GM12878 (cell line): Measurements from ENCODE around the gene TMC4. TPM values are rescaled to one million over a fixed set of nuclear protein-coding genes. Genes with fewer than 3 reads are reported as not detected.

ENCODE experiments used
- ATAC-seq: fragments of 200-7000 bp; cut with Tn5 transposase; 3 replicates; pipeline ENCODE4 v1.9.1; 2020; ENCODE audit warnings: mild to moderate bottlenecking, moderate library complexity
- BruUV-seq: library from RNA; stranded (reverse); fragments of 400-500 nt; replicated peaks from 2 replicates; lab custom pipeline; 2021; lab: Mats Ljungman, UMichigan
- CTCF ChIA-PET: fragments of 300-600 bp; sonication (Branson Sonifier 250); formaldehyde crosslinking; extraction: SDS; loops from one replicate; lab custom pipeline; 2021; ENCODE audit warnings: inconsistent platforms; lab: Yijun Ruan, JAX
- POLR2A ChIA-PET: fragments of 350-600 bp; formaldehyde crosslinking; extraction: SDS; loops from one replicate; lab custom pipeline; 2021; ENCODE audit warnings: inconsistent platforms; lab: Charles Lee
- RAD21 ChIA-PET: fragments of 300-600 bp; sonication (Branson Sonifier 250); formaldehyde crosslinking; loops from one replicate; lab custom pipeline; 2023; ENCODE audit warnings: antibody characterized with exemption; ENCODE audit not compliant: unreplicated experiment; lab: Charles Lee
- SMC1A ChIA-PET: fragments of 300-600 bp; sonication (Branson Sonifier 250); formaldehyde crosslinking; loops from one replicate; lab custom pipeline; 2023; ENCODE audit not compliant: unreplicated experiment, uncharacterized antibody; lab: Charles Lee
- DNase-seq: peaks from one replicate; pipeline ENCODE4 v3.0.0-alpha.2; 2011; ENCODE audit warnings: low read depth, low spot score
- FAIRE-seq: peaks from 3 replicates; lab custom pipeline; 2011; peaks lifted over from hg19 to GRCh38; lab: Jason Lieb, UNC
- H2AFZ ChIP-seq: 2 replicates; pipeline ENCODE4 v1.6.0; 2011; ENCODE audit warnings: low read depth, low read length, control low read depth; ENCODE audit not compliant: control insufficient read depth
- H3K27ac ChIP-seq: 2 replicates; pipeline ENCODE4 v1.5.1; 2011; ENCODE audit warnings: control low read depth; ENCODE audit not compliant: control insufficient read depth, insufficient read depth
- H3K27me3 ChIP-seq, 2 experiments: replicated peaks in 1 of 2; 2 replicates each; pipeline versions ENCODE4 v1.6.0 to v1.6.1; 2011; ENCODE audit warnings: low read length in 1 of 2; ENCODE audit not compliant: control insufficient read depth in 2 of 2, insufficient read depth in 2 of 2
- H3K36me3 ChIP-seq, 2 experiments: 2 replicates each; pipeline ENCODE4 v1.5.1; 2011; ENCODE audit warnings: low read length in 1 of 2; ENCODE audit not compliant: control insufficient read depth in 2 of 2, insufficient read depth in 2 of 2
- H3K4me1 ChIP-seq: 2 replicates; pipeline ENCODE4 v1.6.1; 2011; ENCODE audit warnings: mild to moderate bottlenecking, low read length, moderate library complexity, mixed read lengths; ENCODE audit not compliant: control insufficient read depth, insufficient read depth
- H3K4me2 ChIP-seq: 2 replicates; pipeline ENCODE4 v1.6.0; 2011; ENCODE audit warnings: control low read depth; ENCODE audit not compliant: control insufficient read depth, insufficient read depth
- H3K4me3 ChIP-seq: fragments of 200-600 bp; sonication (generic); 2 replicates; pipeline ENCODE4 v1.5.1; 2016
- H3K79me2 ChIP-seq: 2 replicates; pipeline ENCODE4 v1.6.0; 2011; ENCODE audit warnings: low read length; ENCODE audit not compliant: control insufficient read depth, insufficient read depth
- H3K9ac ChIP-seq: 2 replicates; pipeline ENCODE4 v1.8.0; 2011; ENCODE audit warnings: low read length, control low read depth, mixed read lengths; ENCODE audit not compliant: control insufficient read depth, insufficient read depth
- H3K9me3 ChIP-seq: replicated peaks from 3 replicates; pipeline ENCODE4 v1.5.1; 2011; ENCODE audit warnings: mild to moderate bottlenecking, low read length; ENCODE audit not compliant: control insufficient read depth, insufficient read depth
- H4K20me1 ChIP-seq: 2 replicates; pipeline ENCODE4 v1.6.0; 2011; ENCODE audit not compliant: control insufficient read depth, insufficient read depth
- NRF1 ChIP-seq: conservative IDR thresholded peaks from 2 replicates; pipeline ENCODE4 v1.6.1; 2011; ENCODE audit warnings: mild to moderate bottlenecking, low read depth, low read length, improper control_type of control experiment
- RELB ChIP-seq: fragments of 450-650 bp; IDR thresholded peaks from 2 replicates; pipeline ENCODE4 v1.6.1; 2017; ENCODE audit warnings: low read depth, mild to moderate bottlenecking, moderate library complexity
- SIN3A ChIP-seq: IDR thresholded peaks from 2 replicates; pipeline ENCODE4 v1.6.1; 2012; ENCODE audit warnings: low read depth, low read length, improper control_type of control experiment
- SREBF1 ChIP-seq: IDR thresholded peaks from 2 replicates; pipeline ENCODE4 v1.6.1; 2012; ENCODE audit warnings: mild to moderate bottlenecking, low read length
- TCF3 ChIP-seq: IDR thresholded peaks from 2 replicates; pipeline ENCODE4 v1.6.1; 2012; ENCODE audit warnings: low read depth, mild to moderate bottlenecking, low read length, borderline replicate concordance; ENCODE audit not compliant: insufficient read depth
- ZNF622 ChIP-seq: fragments of 450-650 bp; IDR thresholded peaks from 2 replicates; pipeline ENCODE4 v1.6.1; 2017; ENCODE audit warnings: mild to moderate bottlenecking, inconsistent platforms
- WGBS: methylation state at CpG from one replicate; pipeline ENCODE4 v1.1.6; 2016; ENCODE audit warnings: low lambda C conversion rate; ENCODE audit not compliant: insufficient replicate concordance, insufficient coverage; ENCODE audit errors: missing lambda C conversion rate; 5-methylcytosine and 5-hydroxymethylcytosine counted together
- in situ Hi-C: fragments of 300-500 bp; cut with MboI; formaldehyde crosslinking; loops from 9 replicates; pipeline ENCODE4 v1.14.3; 2018; ENCODE audit warnings: mixed read lengths
- intact Hi-C: fragments of 100-400 bp; cut with micrococcal nuclease; formaldehyde crosslinking; loops from one replicate; pipeline ENCODE4 v1.14.2; 2022; ENCODE audit not compliant: unreplicated experiment
- polyA plus RNA-seq, 11 experiments: library from polyadenylated mRNA; depleted of rRNA in 4 of 11; unstranded in 6 of 11; stranded (reverse) in 5 of 11; fragments of >200 nt; fragmentation: Nextera tagmentation in 4 of 11; fragmentation: Illumina TruSeq in 1 of 11; extraction: Ambion mirVana in 4 of 11; extraction: Trizol in 1 of 11; gene quantifications; 1 replicate in 1 of 11; 2 replicates in 10 of 11; pipeline versions ENCODE4 v1.2.1 to v1.2.3, GENCODE V29; 2011 to 2016; ENCODE audit warnings: inconsistent platforms in 2 of 11, missing spikeins in 2 of 11, low read depth in 1 of 11
- total RNA-seq, 4 experiments: library from RNA; depleted of rRNA in 3 of 4; stranded (reverse); fragments of >200 nt in 3 of 4; fragmentation: Illumina TruSeq in 1 of 4; extraction: Trizol in 1 of 4; gene quantifications; 2 replicates each; pipeline versions ENCODE4 v1.2.1 to v1.2.3, GENCODE V29; 2013 to 2021
- TF ChIP-seq, protein P1 (sequence below): fragments of 450-650 bp; IDR thresholded peaks from 2 replicates; pipeline ENCODE4 v1.6.1; 2017; ENCODE audit warnings: mild to moderate bottlenecking, moderate library complexity

The TMC4 gene
- total and polyA plus RNA-seq, 10 of the 15 experiments (the other 5 are each of a cell fraction or from before 2014, with no cell fraction given), result 0.33 to 0.83 (median 0.74) TPM; not detected in 7

- Histone ChIP-seq H3K4me3 (no peak overlapping the region), H3K27me3 (no peaks in the 10 kb centered on the region)
- intact Hi-C loops, result no loop called here
- TF ChIP-seq SREBF1 (no peak), SIN3A (no peak), ZNF622 (no peak), RELB (no peak), TCF3 (no peak), NRF1 (no peak)
- TF ChIP-seq, protein P1, sequence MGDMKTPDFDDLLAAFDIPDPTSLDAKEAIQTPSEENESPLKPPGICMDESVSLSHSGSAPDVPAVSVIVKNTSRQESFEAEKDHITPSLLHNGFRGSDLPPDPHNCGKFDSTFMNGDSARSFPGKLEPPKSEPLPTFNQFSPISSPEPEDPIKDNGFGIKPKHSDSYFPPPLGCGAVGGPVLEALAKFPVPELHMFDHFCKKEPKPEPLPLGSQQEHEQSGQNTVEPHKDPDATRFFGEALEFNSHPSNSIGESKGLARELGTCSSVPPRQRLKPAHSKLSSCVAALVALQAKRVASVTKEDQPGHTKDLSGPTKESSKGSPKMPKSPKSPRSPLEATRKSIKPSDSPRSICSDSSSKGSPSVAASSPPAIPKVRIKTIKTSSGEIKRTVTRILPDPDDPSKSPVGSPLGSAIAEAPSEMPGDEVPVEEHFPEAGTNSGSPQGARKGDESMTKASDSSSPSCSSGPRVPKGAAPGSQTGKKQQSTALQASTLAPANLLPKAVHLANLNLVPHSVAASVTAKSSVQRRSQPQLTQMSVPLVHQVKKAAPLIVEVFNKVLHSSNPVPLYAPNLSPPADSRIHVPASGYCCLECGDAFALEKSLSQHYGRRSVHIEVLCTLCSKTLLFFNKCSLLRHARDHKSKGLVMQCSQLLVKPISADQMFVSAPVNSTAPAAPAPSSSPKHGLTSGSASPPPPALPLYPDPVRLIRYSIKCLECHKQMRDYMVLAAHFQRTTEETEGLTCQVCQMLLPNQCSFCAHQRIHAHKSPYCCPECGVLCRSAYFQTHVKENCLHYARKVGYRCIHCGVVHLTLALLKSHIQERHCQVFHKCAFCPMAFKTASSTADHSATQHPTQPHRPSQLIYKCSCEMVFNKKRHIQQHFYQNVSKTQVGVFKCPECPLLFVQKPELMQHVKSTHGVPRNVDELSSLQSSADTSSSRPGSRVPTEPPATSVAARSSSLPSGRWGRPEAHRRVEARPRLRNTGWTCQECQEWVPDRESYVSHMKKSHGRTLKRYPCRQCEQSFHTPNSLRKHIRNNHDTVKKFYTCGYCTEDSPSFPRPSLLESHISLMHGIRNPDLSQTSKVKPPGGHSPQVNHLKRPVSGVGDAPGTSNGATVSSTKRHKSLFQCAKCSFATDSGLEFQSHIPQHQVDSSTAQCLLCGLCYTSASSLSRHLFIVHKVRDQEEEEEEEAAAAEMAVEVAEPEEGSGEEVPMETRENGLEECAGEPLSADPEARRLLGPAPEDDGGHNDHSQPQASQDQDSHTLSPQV, result no peak
- TF ChIP-seq, all 136 proteins: peak for 0
- Histone ChIP-seq H2AFZ (no peak overlapping the region), H3K4me2 (no peak overlapping the region), H3K4me1 (no peaks in the 10 kb centered on the region), H3K9ac (no peak overlapping the region), H3K9me3 (no peaks in the 10 kb centered on the region), H4K20me1 (no peaks in the 10 kb centered on the region), H3K27ac (no peak overlapping the region), H3K79me2 (no peaks in the 10 kb centered on the region), H3K36me3 (peaks cover 0 to 27% of the 10 kb centered on the region in 2 experiments; a peak in 3 of 4 replicates)
- BruUV-seq, result no TSS peak
- WGBS, result 88% methylated on average over 14 of the region's 20 CpGs
- ATAC-seq (no peak), FAIRE-seq (no peak), DNase-seq (no peak)
- ChIA-PET POLR2A (no interaction called here), SMC1A (no interaction called here), RAD21 (no interaction called here), CTCF (no interaction called here)
- in situ Hi-C loops, result loop anchor here (25.0 kb wide), 1 partner anchor 1534 kb away; the partner anchor contains the start of gene U2AF2
These were observed 44.6 kb downstream of the TMC4 start for GRCh38 chr19:54128441-54128725.
